Suprapubic skin (tissue), 4 donors: ENCODE results near the gene DOCK6.

Experiments
- EP300 ChIP-seq: sonication (generic); formaldehyde crosslinking; IDR thresholded peaks from one replicate; pipeline ENCODE4 v1.6.1; 2017; ENCODE audit warnings: antibody characterized with exemption
- POLR2A ChIP-seq, 2 donors: fragments of 450-650 bp; IDR thresholded peaks; one replicate each; pipeline ENCODE4 v1.6.1; 2017; ENCODE audit warnings: antibody characterized with exemption in 2 of 2, mild to moderate bottlenecking in 2 of 2, moderate library complexity in 2 of 2
- POLR2AphosphoS5 ChIP-seq, 3 donors: sonication (generic); formaldehyde crosslinking; IDR thresholded peaks; one replicate each; pipeline ENCODE4 v1.6.1; 2017; ENCODE audit warnings: antibody characterized with exemption in 3 of 3
- TF ChIP-seq, protein P1 (sequence below), 2 donors: fragments of 200-600 bp in 1 of 2; fragments of 450-650 bp in 1 of 2; sonication (generic) in 1 of 2; IDR thresholded peaks; one replicate each; pipeline ENCODE4 v1.5.1; 2016 to 2019; ENCODE audit warnings: antibody characterized with exemption in 2 of 2, mild to moderate bottlenecking in 1 of 2, moderate library complexity in 1 of 2

GRCh38 chr19:11154683-11155047 is 107.7 kb downstream of the DOCK6 start:
- TF ChIP-seq, protein P1, sequence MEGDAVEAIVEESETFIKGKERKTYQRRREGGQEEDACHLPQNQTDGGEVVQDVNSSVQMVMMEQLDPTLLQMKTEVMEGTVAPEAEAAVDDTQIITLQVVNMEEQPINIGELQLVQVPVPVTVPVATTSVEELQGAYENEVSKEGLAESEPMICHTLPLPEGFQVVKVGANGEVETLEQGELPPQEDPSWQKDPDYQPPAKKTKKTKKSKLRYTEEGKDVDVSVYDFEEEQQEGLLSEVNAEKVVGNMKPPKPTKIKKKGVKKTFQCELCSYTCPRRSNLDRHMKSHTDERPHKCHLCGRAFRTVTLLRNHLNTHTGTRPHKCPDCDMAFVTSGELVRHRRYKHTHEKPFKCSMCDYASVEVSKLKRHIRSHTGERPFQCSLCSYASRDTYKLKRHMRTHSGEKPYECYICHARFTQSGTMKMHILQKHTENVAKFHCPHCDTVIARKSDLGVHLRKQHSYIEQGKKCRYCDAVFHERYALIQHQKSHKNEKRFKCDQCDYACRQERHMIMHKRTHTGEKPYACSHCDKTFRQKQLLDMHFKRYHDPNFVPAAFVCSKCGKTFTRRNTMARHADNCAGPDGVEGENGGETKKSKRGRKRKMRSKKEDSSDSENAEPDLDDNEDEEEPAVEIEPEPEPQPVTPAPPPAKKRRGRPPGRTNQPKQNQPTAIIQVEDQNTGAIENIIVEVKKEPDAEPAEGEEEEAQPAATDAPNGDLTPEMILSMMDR (IDR thresholded peaks at IDR 0.05), result no peak
- TF ChIP-seq POLR2AphosphoS5 (IDR thresholded peaks at IDR 0.05) (no peak), POLR2A (IDR thresholded peaks at IDR 0.05) (no peak), EP300 (no peak)
